ENCODE results near the gene RHD. TPM values are rescaled to one million over a fixed set of nuclear protein-coding genes. Genes with fewer than 3 reads are reported as not detected.
"Not testable (repeated sequence)": the region's sequence is repeated elsewhere in the genome, so short reads cannot be mapped to it uniquely, and the experiment has no call there.

The RHD gene
- total and polyA plus RNA-seq, 12 donors: 0.05 to 0.94 (median 0.23) TPM; not detected in 7

DNA sequence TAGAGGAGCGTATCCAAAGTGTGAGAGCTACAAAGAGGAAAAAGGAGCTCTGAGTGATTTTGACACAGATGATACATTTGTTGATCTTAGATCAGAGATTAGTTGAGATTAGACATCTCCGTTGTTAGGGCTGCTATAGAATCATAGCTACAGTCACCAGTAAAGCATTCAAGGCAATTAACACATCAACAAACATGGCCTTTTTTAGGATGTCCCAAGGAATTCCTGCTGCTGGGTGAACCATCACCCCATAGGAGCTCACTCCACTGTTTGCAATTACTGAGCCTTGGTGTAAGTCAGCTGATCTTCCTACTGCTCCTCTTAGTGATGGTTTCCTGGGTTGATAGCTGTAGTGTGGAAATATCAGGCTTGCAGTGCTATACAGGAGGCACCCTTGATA is 18.4 kb upstream of the RHD start:
- Histone ChIP-seq H3K27me3 (no peaks in the 10 kb centered on the region), H3K4me1 (replicated peaks in 1 of 2) (peaks cover 0 to 6% of the 10 kb centered on the region in 2 donors), H3K4me3 (no peak overlapping the region), H3K27ac (peak overlapping the region in 1 of 5 donors; percentile 22), H3K36me3 (replicated peaks in 1 of 2) (no peaks in the 10 kb centered on the region), H3K9me3 (replicated peaks in 1 of 3) (no peaks in the 10 kb centered on the region)
- intact Hi-C loops (cut with DNase I): no loop called here
- no peak for DNase-seq
- 65 to 76% (median 70%) methylated on average over 2 of the region's 2 CpGs for WGBS, 4 donors
- no peak for TF ChIP-seq POLR2A (IDR thresholded peaks at IDR 0.05)
- TF ChIP-seq, protein P1, sequence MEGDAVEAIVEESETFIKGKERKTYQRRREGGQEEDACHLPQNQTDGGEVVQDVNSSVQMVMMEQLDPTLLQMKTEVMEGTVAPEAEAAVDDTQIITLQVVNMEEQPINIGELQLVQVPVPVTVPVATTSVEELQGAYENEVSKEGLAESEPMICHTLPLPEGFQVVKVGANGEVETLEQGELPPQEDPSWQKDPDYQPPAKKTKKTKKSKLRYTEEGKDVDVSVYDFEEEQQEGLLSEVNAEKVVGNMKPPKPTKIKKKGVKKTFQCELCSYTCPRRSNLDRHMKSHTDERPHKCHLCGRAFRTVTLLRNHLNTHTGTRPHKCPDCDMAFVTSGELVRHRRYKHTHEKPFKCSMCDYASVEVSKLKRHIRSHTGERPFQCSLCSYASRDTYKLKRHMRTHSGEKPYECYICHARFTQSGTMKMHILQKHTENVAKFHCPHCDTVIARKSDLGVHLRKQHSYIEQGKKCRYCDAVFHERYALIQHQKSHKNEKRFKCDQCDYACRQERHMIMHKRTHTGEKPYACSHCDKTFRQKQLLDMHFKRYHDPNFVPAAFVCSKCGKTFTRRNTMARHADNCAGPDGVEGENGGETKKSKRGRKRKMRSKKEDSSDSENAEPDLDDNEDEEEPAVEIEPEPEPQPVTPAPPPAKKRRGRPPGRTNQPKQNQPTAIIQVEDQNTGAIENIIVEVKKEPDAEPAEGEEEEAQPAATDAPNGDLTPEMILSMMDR (IDR thresholded peaks at IDR 0.05): no peak

DNA sequence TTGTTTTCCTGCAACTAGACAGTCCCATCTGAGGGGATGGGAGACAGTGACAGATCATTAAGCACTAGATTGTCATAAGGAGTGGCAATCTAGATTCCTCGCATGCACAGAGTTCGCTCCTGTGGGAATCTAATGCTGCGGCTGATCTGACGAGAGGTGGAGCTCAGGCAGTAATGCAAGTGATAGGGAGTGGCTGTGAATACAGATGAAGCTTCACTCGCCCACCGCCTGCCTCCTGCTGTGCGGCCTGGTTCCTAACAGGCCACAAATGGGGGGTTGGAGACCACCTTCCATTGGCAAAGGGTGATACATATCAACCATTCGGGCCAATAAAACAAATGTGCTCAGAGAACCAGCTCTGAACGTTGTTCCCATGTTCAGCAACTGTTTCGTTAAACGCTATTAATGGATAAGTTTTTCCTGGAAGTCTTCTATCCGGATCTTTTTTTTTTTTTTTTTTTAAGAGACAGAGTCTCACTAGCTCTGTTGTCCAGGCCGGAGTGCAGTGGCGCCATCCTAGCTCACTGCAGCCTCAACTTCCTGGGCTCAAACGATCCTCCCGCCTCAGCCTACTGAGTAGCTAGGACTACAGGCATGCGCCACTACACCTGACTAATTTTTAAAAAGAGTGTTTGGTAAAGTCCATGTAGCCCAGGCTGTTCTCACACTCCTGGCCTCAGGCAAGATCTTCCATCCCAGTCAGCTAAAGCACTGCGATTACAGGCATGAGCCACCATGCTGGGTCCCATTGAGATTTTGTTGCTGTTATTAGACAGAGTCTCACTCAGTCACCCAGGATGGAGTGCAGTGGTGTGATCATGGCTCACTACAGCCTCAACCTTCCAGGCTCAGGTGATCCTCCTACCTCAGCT is 16.4 kb upstream of the RHD start:
- WGBS, 4 donors: 85 to 94% (median 90%) methylated on average over 15 to 18 of the region's 18 CpGs
- DNase-seq: no peak
- Histone ChIP-seq H3K36me3 (replicated peaks in 1 of 2) (no peaks in the 10 kb centered on the region), H3K4me3 (no peak overlapping the region), H3K4me1 (replicated peaks in 1 of 2) (peaks cover 0 to 7% of the 10 kb centered on the region in 2 donors), H3K9me3 (replicated peaks in 1 of 3) (no peaks in the 10 kb centered on the region), H3K27me3 (no peaks in the 10 kb centered on the region), H3K27ac (peak overlapping the region in 1 of 5 donors; percentile 8)
- no peak for TF ChIP-seq POLR2A (IDR thresholded peaks at IDR 0.05)
- TF ChIP-seq, protein P1 (IDR thresholded peaks at IDR 0.05): no peak
- intact Hi-C loops (cut with DNase I): no loop called here

DNA sequence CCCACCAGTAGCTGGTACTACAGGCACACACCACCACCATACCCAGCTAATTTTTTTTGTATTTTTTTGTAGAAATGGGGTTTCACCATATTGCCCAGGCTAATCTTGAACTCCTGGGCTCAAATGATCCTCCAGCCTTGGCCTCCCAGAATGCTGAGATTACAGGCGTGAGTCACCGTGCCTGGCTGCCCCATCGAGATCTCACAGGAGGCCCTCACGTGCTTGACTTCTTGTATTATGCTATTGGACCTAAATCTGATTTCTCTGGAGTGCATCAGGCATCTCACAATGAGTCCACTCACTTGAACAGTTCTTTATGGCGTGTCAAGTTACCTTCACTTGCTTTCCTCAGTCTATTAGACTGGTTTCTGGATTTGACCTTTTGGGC is 15.7 kb upstream of the RHD start:
- Histone ChIP-seq H3K27me3 (no peaks in the 10 kb centered on the region), H3K4me1 (replicated peaks in 1 of 2) (peaks cover 0 to 10% of the 10 kb centered on the region in 2 donors), H3K36me3 (replicated peaks in 1 of 2) (no peaks in the 10 kb centered on the region), H3K4me3 (no peak overlapping the region), H3K27ac (peak overlapping the region in 1 of 5 donors; percentile 8), H3K9me3 (replicated peaks in 1 of 3) (no peaks in the 10 kb centered on the region)
- DNase-seq: peak in 2 of 7 donors; percentile 27 to 34
- no peak for TF ChIP-seq POLR2A (IDR thresholded peaks at IDR 0.05)
- TF ChIP-seq, protein P1 (IDR thresholded peaks at IDR 0.05): no peak
- intact Hi-C loops (cut with DNase I): no loop called here
- WGBS, 4 donors: 54 to 79% (median 66%) methylated on average over 5 of the region's 5 CpGs

DNA sequence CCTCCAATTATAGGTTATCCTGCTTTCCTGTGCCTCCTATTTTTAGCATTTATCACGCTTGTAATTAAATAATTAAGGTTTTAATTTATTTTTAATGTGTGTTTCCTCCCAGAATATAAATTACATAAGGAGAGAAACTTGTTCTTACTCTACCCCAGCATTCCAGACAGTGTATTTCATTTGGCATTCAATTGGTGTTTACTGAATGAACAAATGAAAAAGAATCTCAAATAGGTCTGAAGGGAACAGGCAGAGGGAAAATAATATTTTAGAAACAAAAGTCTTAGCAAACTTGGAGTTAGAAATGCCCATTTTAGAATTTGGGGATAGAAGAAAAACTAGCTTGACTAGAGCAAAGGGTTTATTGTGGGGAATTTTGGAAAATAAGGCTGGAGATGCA is 15.1 kb upstream of the RHD start:
- intact Hi-C loops (cut with DNase I): no loop called here
- no peak for DNase-seq
- Histone ChIP-seq H3K27ac (no peak overlapping the region), H3K36me3 (replicated peaks in 1 of 2) (no peaks in the 10 kb centered on the region), H3K4me1 (replicated peaks in 1 of 2) (peaks cover 0 to 10% of the 10 kb centered on the region in 2 donors), H3K27me3 (no peaks in the 10 kb centered on the region), H3K9me3 (replicated peaks in 1 of 3) (no peaks in the 10 kb centered on the region), H3K4me3 (no peak overlapping the region)
- TF ChIP-seq, protein P1 (IDR thresholded peaks at IDR 0.05): no peak
- no peak for TF ChIP-seq POLR2A (IDR thresholded peaks at IDR 0.05)
- 68 to 78% (median 73%) methylated on average over 1 of the region's 1 CpG for WGBS, 4 donors

DNA sequence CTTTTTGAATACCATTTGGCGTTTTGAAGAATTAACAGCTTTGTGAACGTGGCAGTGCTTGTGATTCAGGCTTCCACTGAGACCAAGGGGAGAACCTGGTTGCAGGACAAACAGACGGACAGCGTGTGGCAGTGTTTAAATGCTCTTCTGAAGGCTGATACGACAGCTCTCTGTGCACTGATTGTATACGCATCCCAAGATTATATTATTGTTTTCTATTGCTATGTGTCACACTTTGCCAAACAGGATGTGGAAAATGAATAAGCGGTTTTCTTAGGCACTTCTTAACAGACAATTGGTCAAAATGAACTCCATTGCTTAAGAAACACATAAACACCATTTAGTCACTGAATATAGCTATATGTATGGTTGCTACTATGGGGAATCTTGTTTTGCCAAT is 12.5 kb upstream of the RHD start:
- H3K36me3 ChIP-seq (replicated peaks in 1 of 2); H3K9me3 ChIP-seq (replicated peaks in 1 of 3); H3K27me3 ChIP-seq; H3K27ac ChIP-seq; DNase-seq; H3K4me1 ChIP-seq (replicated peaks in 1 of 2); intact Hi-C loops (cut with DNase I); H3K4me3 ChIP-seq: not testable (repeated sequence)
- WGBS, 4 donors: 63 to 73% (median 66%) methylated on average over 7 of the region's 7 CpGs

DNA sequence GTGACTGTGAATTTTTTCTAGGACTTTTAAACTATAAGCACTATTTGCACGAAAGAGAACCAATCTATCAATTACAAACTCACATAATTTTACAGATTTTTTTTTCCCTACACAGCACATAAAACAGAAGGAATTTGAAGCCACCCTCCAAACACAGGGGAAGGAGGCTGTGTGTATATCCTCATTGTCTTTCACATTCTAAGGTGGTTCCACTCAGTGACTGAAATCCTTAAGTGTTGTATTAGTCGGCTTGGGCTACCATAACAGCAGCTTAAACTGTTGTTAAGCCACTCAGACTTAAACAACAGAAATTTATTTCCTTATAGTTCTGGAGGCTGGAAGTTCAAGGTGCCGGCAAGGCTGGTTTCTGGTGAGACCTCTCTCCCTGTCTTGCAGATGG is 12.0 kb upstream of the RHD start:
- H3K27ac ChIP-seq; H3K27me3 ChIP-seq; H3K9me3 ChIP-seq (replicated peaks in 1 of 3); DNase-seq; intact Hi-C loops (cut with DNase I); H3K4me3 ChIP-seq; H3K36me3 ChIP-seq (replicated peaks in 1 of 2); H3K4me1 ChIP-seq (replicated peaks in 1 of 2): not testable (repeated sequence)
- 88 to 90% (median 89%) methylated on average over 3 of the region's 3 CpGs for WGBS, 4 donors

DNA sequence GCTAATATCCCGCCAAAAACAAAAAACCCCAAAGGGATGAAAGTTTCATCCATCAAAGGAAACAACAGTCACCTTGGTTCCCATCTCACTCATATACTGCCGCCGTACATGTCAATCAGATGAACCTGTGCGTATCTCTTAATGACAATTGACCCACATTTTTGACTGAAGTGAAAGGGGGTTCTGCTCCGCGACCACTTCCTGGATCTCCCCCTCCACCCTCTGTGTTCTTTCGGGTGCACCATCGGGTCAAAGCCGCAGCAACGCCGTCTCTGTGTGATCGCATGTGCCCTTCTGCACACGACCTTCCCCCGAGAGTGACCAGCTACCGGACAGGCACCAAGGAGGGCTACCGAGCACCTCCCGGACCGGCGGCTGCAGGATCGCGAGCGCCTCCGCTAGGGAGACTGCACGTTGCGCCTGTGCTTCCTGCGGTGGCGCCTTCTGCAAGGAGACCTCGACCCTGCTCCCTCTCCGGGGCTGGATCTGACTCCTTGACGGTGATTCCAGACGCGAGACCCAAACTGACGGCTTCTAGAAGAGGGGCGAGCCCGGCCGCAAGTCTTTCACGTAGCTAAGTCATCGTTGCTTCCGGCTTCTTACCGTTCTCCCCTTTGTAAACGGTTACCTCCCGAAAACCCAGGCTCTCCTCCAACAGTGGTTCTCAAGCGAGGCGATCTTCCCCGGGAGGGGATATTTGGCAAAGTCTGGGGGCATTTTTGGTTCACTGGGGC is 5.6 kb upstream of the RHD start:
- H3K4me1 ChIP-seq (replicated peaks in 1 of 2); H3K27ac ChIP-seq; intact Hi-C loops (cut with DNase I); H3K9me3 ChIP-seq (replicated peaks in 1 of 3); H3K36me3 ChIP-seq (replicated peaks in 1 of 2); H3K27me3 ChIP-seq: not testable (repeated sequence)
- DNase-seq: peak in 2 of 7 donors; percentile 39 to 48
- WGBS, 4 donors: 0 to 1% (median 1%) methylated on average over 1 to 21 of the region's 45 CpGs
- H3K4me3 ChIP-seq: peak overlapping the region in 1 of 4 donors; percentile 45

All from adrenal gland (tissue), 12 donors.